RPMI8226 (cell line): ENCODE results near the gene ZNF609.

ENCODE experiments used
- DNase-seq: peaks from one replicate; pipeline ENCODE4 v3.0.0-alpha.2; 2015

ZNF609 gene

DNA sequence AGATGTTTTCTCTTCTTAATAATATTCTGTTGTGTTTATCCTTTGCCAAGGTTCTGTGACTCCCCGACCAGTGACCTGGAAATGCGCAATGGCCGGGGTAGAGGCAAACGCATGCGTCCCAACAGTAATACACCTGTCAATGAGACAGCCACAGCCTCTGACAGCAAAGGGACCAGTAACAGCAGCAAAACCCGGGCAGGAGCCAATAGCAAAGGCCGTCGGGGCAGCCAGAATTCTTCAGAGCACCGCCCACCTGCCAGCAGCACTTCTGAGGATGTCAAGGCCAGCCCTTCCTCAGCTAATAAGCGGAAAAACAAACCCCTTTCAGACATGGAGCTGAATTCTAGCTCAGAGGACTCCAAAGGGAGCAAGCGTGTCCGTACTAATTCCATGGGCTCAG, 213.5 kb downstream of the ZNF609 start:
- no peak for DNase-seq

DNA sequence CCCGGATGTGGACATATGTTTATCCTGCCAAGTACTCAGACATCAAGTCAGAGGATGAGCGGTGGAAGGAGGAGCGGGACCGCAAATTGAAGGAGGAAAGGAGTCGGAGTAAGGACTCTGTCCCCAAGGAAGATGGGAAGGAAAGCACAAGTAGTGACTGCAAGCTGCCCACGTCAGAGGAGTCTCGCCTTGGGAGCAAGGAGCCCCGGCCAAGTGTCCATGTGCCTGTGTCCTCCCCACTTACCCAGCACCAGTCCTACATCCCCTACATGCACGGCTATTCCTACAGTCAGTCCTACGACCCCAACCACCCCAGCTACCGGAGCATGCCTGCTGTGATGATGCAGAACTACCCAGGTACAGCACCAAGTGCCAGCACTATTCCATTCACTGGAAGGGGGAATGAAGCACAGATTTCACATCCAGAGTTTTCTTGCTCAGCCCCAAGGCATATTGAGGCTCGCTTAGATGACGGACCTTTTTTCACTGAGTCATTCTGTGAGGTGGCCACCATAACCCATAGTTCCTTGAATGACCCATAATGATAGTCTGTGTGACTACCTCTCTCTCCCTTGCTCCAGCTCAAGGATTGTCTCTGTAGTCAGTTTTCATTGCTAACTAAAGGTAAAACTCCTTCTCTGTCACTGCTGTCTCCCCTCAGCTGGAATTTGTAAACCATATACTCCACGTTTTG, 217.9 kb downstream of the ZNF609 start:
- no peak for DNase-seq

DNA sequence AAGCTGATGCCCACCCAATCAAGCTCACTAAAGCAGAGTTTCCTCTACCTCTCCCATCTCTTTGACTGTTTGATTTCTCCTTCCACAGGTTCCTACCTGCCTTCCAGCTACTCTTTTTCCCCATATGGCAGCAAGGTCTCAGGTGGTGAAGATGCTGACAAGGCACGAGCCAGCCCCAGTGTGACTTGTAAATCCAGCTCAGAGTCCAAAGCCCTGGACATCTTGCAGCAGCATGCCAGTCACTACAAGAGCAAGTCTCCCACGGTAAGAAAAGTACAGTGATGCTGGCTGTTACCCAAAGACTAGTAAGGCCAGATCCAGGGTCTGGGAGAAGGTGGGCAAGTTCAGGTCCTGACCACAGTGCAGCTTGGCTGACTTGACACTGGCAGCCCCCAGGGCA, 219.7 kb downstream of the ZNF609 start:
- no peak for DNase-seq

DNA sequence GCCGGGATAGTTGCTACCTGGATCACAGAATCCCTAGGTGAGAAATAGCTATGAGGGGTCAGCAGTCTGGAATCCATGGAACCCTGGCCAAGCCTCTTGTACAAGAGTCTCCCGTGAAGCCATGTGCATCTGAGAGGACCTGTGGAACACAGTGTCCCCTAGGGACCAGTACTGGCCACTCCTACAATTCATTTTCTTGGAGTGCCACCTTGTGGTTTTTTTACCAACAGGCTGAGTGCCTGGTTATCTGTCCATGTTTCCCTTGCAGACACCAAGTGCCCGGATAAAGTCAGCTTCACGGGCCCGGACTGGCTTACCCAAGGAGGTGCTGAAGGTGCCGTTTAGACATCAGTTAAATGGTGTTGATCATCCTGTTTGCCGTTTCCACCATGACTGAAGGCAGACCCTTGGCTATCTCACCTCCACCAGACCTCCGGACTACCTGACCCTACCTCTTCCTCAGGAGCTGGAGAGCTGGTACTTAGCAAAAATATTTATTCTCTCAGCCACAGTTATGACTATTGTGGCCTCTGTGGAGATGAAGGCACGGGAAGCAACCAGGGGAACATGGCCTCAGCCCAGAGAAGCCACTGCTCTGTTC, 221.1 kb downstream of the ZNF609 start:
- peak; percentile 63 for DNase-seq

DNA sequence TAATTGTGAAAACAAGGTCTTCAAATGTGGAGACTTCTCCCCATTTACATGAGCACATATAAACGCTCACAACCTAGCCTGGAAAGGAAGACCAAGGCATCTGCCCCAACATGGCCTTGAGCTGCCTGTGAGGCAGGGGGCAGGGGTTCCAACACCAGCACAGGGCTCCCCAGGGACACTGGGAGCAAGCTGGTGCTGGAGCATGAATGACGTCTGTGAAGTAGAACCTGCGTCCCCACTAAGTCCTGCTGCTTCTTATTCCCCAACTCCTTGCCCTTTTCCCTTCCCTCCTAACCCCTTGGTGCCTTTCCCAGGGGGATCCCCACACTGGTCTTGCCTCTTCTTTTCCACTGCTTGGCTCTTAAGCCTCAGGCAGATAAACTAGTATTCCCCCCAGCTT, 221.9 kb downstream of the ZNF609 start:
- DNase-seq = no peak

DNA sequence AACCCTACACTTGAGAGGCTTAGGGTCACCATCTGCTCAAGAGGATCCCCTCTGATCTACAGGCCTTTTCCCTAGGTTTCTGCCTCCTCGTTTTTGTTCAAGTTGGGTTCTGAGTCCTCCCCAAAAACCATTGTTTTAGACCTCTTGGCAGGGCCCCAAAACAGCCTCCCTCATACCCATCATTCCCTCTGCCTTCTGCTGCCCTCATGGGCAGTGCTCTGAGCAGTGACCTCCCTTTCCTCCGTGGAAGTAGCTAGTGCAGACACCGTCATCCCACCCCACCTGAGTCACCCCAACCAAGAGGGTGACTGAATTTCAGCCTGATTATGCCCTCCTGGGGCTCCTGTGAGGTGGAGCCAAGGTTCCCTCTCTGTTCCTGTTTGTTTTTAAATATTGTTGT, 223.0 kb downstream of the ZNF609 start:
- DNase-seq = no peak

DNA sequence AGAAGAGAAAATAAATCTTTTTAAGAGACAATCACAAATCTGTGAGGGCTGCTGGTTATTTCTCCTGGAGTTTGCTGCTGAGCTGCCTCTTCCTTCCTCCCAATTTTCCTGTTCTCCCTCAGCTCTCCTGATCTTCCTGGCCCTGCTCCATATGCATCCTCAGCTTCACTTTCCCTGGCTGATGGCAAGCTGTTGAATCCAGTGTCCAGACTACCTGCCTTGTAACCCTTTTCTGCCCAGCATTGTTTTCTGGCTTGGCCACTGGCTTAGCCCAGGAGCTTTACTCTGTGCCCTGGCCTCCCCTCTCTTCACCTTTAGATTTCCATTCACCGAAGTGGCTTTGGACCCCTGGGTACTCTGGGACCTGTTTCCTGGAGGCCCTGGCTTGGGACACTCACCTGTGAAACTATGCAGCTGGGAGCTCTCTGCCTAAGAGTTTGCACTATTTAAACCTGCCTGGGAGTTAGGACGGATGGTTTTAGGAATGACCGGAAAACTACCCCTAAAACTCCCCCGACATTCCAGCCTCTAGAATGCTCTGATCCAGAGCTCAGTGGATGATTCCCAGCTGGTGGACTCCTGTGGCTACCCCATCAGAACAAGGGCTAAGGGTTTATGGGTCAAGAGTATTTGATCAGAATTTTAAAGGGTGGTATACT, 225.0 kb downstream of the ZNF609 start:
- no peak for DNase-seq

DNA sequence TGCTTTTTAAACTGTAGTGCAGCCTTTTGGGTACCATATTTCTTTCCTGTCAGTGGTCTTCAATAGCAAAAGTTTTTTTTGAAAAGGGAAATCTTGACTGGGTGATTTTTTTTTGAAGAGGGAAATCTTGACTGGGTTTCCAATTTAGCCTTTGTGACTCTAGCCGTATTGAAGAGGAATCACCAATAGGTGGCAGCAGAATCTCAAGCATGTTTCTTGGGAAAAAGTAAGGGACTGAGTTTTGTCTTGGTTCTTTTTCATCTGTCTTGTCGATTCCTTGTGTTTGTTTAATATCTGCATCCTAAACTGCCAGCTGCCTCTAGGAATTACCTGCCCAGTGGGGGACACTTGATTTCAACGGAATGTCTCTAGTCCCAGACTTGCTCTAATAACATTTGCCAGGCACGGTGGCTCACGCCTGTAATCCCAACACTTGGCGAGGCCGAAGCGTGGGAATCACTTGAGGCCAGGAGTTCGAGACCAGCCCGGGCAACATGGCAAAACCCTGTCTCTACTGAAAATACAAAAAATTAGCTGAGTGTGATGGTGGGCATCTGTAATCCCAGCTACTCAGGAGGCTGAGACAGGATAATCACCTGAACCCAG, 225.9 kb downstream of the ZNF609 start:
- DNase-seq = peak; percentile 72

DNA sequence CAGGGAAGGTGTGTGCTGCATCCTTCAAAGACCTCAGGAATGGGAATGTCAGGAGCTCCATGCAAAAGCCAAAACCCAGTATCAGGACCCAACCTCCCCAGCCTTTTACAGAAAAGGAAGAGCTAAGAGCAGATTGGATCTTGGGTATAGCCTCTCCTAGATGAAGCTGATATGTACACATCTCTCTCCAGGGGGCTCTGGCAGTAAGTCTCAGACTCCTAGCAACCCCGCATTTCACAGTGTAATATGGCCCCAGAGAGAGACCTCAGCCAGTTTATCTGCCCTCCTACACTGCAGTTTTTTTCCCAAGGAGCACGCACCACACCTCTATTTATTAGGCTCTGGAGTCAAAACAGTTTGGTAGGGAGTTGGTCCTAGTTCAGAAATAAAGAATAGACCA, 226.8 kb downstream of the ZNF609 start:
- DNase-seq = no peak

DNA sequence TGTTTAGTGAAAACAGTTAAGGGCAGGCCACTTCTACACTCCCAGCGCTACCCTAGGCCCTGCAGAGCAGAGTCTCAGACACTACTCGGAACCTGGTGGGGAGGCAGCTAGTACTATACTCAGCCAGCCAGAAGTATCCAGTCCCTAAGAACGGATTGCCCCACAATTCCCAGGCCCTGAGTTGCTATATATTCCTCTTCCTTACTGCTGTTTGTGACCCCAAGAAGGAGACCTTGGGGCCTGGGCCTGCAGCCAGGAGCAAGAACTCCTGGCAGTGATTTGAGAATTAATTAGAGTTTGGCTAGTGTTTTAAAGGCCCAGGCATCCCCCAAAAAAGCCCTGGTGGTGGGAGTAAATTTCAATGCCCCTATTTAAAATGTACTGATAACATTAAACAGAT, 227.3 kb downstream of the ZNF609 start:
- no peak for DNase-seq

DNA sequence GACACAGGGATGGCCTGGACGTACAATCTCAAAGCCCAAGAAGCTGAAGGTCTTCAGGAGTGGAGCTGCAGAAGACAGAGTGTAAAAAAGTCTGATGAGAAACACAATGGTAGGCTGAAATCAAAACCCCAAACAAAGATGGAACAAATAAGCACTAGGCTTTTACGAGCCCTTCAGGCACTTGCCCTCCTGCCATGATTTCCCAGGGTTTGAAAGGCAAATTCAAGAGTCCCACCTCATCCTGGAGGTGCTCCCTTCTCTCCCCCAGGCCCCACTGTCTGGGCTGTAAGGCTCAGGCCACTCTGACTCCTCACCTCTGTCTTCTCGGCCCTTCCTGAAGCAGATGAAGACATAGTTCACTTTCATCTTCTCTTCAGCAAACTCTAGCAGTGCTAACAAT, 228.4 kb downstream of the ZNF609 start:
- DNase-seq = no peak

DNA sequence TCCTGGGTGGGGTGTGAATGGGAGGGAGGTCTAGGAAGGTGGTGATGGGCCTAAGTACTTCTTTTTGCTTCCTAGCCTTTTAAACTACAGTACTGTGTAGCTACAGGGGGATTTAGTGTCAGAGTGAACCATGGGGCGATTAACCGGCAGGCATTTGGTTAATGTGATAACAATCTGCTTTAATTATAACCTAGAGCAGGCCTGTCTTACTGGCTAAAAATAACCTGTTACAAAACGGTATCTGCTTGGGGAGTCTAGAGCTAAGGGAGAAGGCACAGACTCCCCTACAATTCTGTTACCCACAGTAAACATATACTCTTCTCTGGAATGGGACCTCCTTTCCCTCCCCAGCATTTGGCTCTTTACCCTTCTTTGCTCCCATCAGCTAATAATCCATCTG, 229.6 kb downstream of the ZNF609 start:
- DNase-seq = no peak

DNA sequence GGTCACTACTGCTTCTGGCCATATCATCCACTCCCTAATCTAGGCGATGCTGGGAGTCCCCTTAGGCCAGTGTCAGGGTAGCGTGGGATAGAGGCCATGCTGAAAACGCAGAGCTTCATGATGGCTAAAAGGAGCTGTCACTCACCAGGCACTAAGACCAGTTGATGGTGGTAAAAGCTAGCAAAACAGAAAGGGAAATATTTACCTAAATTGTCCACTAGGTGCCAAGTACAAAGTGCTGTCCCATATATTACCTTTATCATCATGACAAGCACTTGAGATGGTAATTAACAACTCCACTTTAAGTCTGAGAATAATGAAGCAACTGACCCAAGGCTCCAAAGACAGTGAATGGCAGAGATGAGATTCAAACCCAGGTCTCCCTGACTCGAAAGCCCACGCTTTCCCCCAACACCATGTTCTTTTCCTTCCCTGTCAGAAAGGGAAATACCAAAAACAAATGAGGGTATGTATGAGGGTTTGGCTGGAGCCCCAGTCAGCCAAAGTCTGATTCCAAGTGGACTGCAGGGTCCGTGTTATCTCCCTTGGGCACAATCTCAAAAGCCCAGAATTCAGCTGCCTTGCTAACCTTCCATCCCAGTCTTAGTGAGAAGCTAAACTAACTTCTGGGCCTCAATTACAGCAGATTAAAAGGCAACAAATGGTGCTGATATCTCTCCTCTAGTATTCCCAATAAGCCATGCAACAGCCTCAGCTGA, 230.4 kb downstream of the ZNF609 start:
- no peak for DNase-seq

DNA sequence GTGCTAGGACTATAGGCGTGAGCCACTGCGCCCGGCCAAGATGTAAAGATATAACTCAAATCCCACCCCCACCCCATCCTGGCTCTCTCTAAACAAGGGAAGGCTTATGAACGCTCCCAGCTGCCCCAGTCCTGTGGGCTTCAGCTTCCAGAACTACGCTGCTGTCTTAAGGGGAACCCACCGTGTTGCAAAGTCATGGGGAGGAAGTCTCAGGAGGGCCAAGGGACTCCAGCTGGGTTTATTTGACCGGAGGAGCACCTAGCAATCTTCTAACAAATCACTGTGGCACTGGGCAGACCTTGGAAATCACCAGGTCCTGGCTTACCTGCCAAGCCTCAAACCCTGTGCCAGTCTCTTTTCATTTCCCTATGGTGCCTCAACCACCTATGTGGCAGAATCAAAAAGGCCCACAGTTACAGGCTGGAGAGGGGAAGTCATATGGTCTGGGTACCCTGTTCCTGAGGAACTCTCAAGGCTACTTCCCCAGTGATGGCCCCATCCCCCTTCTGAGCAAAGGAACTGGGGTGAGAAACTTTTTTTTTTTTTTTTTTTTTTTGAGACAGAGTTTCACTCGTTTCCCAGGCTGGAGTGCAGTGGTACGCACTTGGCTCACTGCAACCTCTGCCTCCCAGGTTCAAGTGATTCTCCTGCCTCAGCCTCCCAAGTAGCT, 231.7 kb downstream of the ZNF609 start:
- no peak for DNase-seq

DNA sequence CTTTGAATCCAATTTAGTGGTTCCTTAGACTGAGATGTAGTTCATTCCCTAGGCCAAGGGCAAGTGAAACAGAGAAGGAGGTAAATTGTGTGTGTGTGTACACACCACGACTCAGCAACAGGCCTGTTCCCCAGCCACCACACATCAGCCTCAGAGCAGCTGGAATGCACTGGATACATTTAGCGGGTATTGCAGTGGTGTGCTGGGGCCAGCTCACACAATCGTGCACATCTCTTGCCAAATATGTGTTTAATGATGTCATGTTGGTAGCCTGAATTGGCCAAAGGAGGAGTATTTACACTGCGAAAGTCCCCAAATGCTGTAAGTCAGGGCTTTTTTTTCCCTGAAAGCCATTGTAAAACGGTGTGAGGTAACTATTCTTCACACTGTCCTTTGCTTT, 232.8 kb downstream of the ZNF609 start:
- no peak for DNase-seq

DNA sequence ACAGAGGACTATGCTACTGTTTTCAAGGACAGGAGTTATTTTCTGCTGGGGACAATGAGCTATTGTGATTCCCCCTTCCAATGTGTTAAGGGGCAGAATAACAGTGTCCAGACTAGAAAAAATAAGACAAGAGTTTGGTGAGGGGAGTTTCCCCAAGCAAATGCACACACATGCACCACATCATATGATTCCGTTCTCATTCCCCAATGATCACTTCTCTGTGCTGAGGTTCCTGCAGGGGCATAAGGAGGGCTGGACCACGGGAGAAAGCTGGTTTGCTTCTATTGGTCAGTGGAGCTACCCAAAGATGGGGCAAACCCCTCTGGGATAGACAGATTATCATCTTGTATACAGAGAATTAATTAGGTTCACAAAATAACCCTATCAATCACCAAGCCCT, 234.4 kb downstream of the ZNF609 start:
- no peak for DNase-seq

DNA sequence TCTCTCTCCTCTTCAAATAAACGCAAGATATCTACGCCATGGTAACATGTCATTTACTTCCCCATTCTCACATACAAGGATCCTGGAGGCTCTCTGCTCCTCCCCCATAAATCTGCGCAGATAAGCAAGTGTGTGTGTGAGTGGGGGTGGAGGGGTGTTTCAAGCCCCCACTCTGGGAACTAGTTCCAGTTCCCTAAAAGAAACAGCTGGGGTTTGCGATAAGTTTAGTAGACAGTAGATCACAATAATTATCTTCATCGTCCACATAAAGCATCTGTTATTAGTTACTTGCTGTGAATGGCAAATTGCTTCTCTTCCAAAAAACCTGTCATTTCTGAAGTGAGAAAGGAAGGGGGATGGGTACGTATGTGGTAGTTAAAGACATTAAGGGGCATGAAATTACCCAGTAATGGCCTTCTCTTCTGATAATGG, 235.2 kb downstream of the ZNF609 start:
- no peak for DNase-seq

DNA sequence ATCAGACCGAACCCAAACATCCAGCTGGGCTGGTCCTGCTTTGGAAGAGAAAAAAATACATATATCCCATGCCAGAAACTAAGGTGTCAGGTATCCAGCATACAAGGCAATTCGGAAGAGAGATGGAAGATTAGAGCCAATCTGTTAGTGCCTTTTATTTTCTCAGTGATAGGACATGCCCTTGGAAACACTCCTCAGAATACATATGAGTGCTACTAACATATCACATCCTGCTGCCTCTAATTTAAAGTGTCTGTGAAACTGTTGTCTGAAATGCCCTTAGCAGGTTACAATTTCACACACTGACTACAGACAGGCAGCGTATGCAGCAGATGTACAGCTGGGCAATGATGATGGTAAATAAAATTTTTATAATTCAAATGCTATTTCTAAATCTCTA, 236.1 kb downstream of the ZNF609 start:
- DNase-seq = no peak

DNA sequence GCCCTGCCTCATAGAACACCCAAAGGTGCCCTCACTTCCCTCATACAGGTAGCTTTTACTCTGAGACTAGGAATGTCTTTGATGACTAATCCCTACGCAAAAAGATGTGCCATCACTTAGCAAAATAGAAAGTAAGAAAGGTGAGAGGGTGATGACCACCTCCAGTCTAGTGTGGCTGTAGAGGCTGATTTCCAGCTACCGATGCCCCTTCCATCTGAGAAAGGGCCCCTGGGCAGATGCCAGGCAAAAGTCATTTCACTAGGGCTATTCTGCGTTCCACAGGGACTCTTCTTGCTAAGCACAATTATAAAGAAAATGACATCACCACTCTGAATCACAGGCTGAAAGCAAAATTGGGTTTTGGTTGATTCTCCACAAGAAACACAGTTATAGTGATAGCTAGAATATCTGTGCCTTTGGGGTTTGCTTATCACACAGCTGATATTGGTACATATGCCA, 237.6 kb downstream of the ZNF609 start:
- DNase-seq = no peak

DNA sequence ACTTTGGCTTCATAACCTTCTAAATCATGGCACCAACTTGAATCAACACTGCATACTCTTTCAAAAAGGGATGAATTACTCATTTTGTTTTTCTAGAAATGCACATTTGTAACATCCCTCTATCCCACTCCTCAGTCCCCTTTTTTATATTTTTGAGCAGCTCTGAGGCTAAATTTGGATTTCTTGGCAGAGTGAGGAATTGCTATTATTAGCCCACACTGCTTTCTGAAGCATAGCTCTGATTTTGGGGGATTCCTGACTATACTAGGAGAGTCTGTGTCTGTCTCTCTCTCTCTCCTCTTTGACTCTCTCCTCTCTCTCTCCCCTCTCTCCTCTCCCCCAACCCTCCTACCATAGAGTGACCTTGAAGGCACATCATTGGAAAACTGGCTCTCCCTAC, 238.4 kb downstream of the ZNF609 start:
- no peak for DNase-seq

DNA sequence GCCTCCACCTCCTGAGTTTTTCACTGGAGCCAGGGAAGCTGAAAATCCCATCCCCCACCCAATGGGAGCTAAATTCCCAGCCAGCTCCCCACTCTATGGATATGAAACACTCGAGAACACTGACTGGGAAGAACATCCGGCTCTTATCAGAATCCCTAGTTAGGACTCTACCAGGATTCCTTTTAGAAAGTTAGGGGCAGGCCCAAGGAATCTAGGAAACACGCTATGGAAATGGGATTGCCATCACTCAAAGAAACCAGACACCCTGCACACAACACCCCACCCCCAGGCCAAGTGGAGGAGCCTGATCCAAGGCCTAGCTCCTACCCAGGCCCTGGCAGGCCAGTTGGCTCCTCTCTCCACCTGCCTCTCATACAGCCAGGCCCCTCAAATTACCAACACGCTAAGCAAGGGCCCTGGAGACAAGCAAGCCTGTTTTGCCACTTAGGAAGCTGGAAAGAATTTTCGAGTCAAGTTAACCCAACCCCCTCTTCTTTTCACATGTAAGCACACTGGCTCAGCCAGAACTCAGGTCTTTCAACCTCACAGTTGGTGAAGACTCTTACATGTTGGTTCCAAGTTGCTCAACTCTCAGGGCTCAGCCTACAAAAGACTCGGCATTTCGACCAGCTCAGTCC, 239.5 kb downstream of the ZNF609 start:
- DNase-seq = no peak

DNA sequence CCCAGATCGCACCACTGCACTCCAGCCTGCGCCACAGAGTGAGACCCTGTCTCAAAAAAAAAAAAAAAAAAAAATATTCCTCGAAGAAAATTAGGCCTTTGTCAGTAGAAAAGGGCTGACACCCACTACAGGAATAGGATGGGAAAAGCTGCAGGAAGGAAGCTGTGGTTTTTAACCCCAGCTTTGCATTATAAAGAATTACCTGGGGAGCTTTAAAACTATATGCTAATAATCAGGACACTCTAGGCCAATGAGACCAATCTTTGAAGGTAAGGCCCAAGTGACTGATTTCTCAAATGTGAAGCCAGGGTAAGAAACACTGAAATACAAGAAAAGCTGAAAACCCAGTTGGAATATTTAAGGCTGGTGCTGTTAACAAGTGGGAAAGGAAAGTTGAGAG, 240.7 kb downstream of the ZNF609 start:
- DNase-seq = no peak
